HEK293T (cell line): ENCODE results near the gene MBLAC2.

ENCODE experiments used
- CTCF ChIA-PET: fragments of 350-600 bp; formaldehyde crosslinking; extraction: SDS; loops from one replicate; lab custom pipeline; 2021; ENCODE audit warnings: antibody characterized with exemption, inconsistent platforms; lab: Yijun Ruan, JAX
- POLR2A ChIA-PET: fragments of 350-600 bp; formaldehyde crosslinking; extraction: SDS; loops from one replicate; lab custom pipeline; 2020; ENCODE audit warnings: antibody characterized with exemption, inconsistent platforms; lab: Yijun Ruan, JAX
- DNase-seq: peaks from one replicate; pipeline ENCODE4 v3.0.0; 2012; ENCODE audit warnings: mixed read lengths; ENCODE audit errors: extremely low spot score
- ARNT ChIP-seq: fragments of 450-650 bp; IDR thresholded peaks from 2 replicates; pipeline ENCODE4 v1.6.1; 2017; ENCODE audit warnings: mild to moderate bottlenecking
- BHLHE40 ChIP-seq: fragments of 450-650 bp; IDR thresholded peaks from 2 replicates; pipeline ENCODE4 v1.6.1; 2016; ENCODE audit warnings: mild to moderate bottlenecking, moderate library complexity, borderline replicate concordance
- CTBP1 ChIP-seq: fragments of 450-650 bp; IDR thresholded peaks from 2 replicates; pipeline ENCODE4 v1.6.1; 2016; ENCODE audit warnings: borderline replicate concordance
- ELF4 ChIP-seq: fragments of 450-650 bp; IDR thresholded peaks from 2 replicates; pipeline ENCODE4 v1.6.1; 2017; ENCODE audit warnings: antibody characterized with exemption
- FOXA1 ChIP-seq: fragments of 450-650 bp; IDR thresholded peaks from 2 replicates; pipeline ENCODE4 v1.6.1; 2016; ENCODE audit warnings: mild to moderate bottlenecking
- FOXK2 ChIP-seq: fragments of 450-650 bp; IDR thresholded peaks from 2 replicates; pipeline ENCODE4 v1.6.1; 2016; ENCODE audit warnings: mild to moderate bottlenecking
- FOXM1 ChIP-seq: fragments of 450-650 bp; IDR thresholded peaks from 2 replicates; pipeline ENCODE4 v1.6.1; 2017; ENCODE audit warnings: mild to moderate bottlenecking, borderline replicate concordance
- HDGF ChIP-seq: fragments of 450-650 bp; IDR thresholded peaks from 2 replicates; pipeline ENCODE4 v1.6.1; 2017; ENCODE audit warnings: antibody characterized with exemption, borderline replicate concordance
- L3MBTL2 ChIP-seq: fragments of 450-650 bp; conservative IDR thresholded peaks from 2 replicates; pipeline ENCODE4 v1.6.1; 2016; ENCODE audit warnings: mild to moderate bottlenecking
- LEF1 ChIP-seq: fragments of 450-650 bp; IDR thresholded peaks from 2 replicates; pipeline ENCODE4 v1.6.1; 2017; ENCODE audit warnings: mild to moderate bottlenecking, borderline replicate concordance
- NFRKB ChIP-seq: fragments of 450-650 bp; IDR thresholded peaks from 2 replicates; pipeline ENCODE4 v1.6.1; 2016; ENCODE audit warnings: mild to moderate bottlenecking, moderate library complexity
- SP1 ChIP-seq: fragments of 450-650 bp; IDR thresholded peaks from 2 replicates; pipeline ENCODE4 v1.6.1; 2017
- SUZ12 ChIP-seq: fragments of 450-650 bp; IDR thresholded peaks from 2 replicates; pipeline ENCODE4 v1.6.1; 2016; ENCODE audit warnings: mild to moderate bottlenecking
- TARDBP ChIP-seq: fragments of 450-650 bp; IDR thresholded peaks from 2 replicates; pipeline ENCODE4 v1.6.1; 2016
- ZNF384 ChIP-seq: fragments of 450-650 bp; IDR thresholded peaks from 2 replicates; pipeline ENCODE4 v1.6.1; 2016
- TF ChIP-seq, protein P1 (sequence below): fragments of 450-650 bp; IDR thresholded peaks from 2 replicates; pipeline ENCODE4 v1.6.1; 2016

MBLAC2 gene

DNA sequence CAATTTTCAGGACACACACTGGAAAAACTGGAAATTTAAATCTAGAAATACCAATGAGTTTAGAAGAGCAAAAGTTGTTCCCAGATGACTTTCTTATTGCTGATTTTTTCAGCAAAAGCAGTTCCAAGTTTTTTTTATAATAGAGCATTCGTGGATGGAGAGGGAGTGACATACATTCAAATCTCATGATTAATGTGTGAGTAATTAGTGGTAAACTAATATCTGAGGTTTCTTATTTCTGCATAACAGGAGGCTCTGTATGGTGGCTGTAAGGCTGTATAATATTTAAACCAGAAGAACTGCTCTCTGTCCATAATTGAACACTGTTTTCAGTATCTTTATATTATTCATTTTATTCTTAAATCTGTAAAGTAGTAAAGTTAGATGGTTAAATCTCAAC lies 29.0 kb upstream of the MBLAC2 start:
- TF ChIP-seq LEF1 (no peak), TARDBP (no peak)
- no peak for DNase-seq
- POLR2A ChIA-PET: interaction anchor here (1.7 kb wide), 1 partner anchor 29 kb away, joined by 6 read pairs; the partner anchor contains the start of genes MBLAC2 and POLR3G
- CTCF ChIA-PET: interaction anchor here (0.7 kb wide), 1 partner anchor 27 kb away, joined by 3 read pairs; no protein-coding TSS in a partner anchor

DNA sequence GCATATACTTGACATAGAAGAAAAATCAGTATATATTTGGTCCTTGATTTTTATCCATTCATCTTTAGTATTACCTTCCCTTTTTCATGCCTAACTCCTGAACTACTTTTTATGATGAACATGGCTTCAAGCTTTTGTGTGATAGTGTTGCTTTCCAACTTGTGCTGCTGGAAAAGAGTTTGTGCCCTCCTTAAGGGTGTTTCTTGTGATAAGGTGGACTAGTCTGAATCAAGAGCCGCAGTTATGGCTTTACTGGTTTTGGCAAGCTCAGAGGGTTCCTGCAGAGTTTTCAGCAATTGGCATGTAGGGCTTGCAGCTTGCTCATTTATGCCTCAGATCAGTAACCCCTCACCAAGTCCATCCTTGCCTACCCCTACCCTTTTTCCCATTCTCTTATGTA lies 20.6 kb upstream of the MBLAC2 start:
- CTCF ChIA-PET: no interaction called here
- no peak for TF ChIP-seq SUZ12
- TF ChIP-seq, protein P1, sequence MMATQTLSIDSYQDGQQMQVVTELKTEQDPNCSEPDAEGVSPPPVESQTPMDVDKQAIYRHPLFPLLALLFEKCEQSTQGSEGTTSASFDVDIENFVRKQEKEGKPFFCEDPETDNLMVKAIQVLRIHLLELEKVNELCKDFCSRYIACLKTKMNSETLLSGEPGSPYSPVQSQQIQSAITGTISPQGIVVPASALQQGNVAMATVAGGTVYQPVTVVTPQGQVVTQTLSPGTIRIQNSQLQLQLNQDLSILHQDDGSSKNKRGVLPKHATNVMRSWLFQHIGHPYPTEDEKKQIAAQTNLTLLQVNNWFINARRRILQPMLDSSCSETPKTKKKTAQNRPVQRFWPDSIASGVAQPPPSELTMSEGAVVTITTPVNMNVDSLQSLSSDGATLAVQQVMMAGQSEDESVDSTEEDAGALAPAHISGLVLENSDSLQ: no peak
- no peak for TF ChIP-seq TARDBP
- TF ChIP-seq FOXK2: no peak
- TF ChIP-seq FOXM1: no peak
- no peak for TF ChIP-seq NFRKB
- TF ChIP-seq FOXA1: no peak
- TF ChIP-seq BHLHE40: no peak
- POLR2A ChIA-PET: no interaction called here
- no peak for DNase-seq

DNA sequence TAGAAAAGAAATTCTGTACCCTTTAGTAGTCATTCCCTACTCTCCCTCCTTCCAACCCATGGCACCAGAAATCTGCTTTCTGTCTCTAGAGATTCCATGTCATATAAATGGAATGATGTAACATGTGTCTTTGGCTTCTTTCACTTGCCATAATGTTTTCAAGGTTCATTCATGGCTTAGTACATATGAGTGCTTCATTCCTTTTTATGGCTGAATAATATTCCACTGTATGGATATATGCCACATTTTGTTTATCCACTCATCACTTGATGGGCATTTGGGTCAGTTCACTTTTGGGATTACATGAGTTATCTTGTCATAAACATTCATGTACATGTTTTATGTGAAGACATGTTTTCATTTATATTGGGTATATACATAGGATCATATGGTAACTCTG lies 19.5 kb upstream of the MBLAC2 start:
- TF ChIP-seq NFRKB (no peak), L3MBTL2 (no peak), FOXM1 (no peak), TARDBP (no peak), ZNF384 (no peak)
- TF ChIP-seq, protein P1: no peak
- DNase-seq: no peak
- ChIA-PET CTCF (no interaction called here), POLR2A (no interaction called here)

DNA sequence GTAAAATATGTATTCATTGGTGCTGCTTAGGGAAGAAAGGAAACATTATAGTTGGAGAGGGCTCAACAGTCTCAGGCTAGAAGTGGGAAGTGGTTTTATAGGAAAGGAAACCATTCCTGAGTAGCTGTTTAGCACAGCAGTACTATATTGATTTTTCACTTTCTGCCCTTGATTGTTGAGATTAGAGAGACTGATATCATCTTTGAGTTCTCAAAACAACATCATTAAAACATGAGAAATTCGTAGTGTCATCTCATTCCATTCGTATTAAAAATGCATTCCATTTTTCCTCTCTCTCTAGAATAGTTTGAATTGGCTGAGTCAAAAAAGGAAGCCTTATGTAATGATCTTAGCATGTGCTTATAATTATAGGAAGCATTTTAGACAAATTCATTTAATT lies 14.2 kb upstream of the MBLAC2 start:
- TF ChIP-seq ZNF384: no peak
- POLR2A ChIA-PET: no interaction called here
- no peak for DNase-seq
- CTCF ChIA-PET: interaction anchor here (0.8 kb wide), 1 partner anchor 14 kb away, joined by 3 read pairs; the partner anchor contains the start of genes MBLAC2 and POLR3G

DNA sequence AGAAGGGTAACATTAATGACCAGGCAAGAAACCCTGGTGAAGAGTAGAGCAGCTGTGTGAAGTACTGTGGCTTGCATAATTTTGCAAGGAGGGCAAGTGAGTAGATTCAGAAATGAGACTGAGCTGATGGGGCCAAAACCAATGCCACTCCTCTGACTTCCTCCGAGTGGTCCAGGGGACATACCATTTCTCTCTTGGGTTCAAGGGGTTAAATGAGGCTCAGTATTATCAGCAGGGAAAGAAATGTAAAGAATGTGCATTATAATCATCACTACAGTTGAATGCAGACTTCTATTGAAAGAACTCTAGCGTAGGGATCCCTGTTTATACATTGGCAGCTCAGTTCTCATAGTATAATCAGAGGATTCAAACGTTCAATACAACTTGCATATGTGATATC lies 10.0 kb upstream of the MBLAC2 start:
- CTCF ChIA-PET: no interaction called here
- POLR2A ChIA-PET: interaction anchor here (1.4 kb wide), 1 partner anchor 10 kb away, joined by 7 read pairs; the partner anchor contains the start of genes MBLAC2 and POLR3G
- TF ChIP-seq ELF4 (no peak), TARDBP (no peak), ARNT (no peak), SP1 (no peak), CTBP1 (no peak), LEF1 (no peak), ZNF384 (no peak), NFRKB (no peak), FOXM1 (no peak), FOXK2 (no peak), FOXA1 (no peak), L3MBTL2 (no peak), HDGF (no peak), BHLHE40 (no peak)
- TF ChIP-seq, protein P1: no peak
- no peak for DNase-seq

DNA sequence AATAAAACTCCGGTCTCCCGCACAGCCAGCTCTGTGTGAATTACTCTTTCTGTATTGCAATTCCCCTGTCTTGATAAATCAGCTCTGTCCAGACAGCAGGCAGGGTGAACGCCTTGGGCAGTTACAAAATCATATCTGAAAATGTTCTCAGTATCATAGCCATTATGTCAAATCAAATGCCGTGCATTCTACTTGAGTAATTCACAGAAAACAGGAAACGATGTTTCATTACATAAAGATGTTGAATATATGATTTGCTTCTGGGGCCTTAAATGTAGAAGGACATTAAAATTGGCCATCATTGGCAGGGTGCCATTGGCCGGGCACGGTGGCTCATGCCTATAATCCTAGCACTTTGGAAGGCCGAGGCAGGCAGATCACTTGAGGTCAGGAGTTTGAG lies 8.6 kb upstream of the MBLAC2 start:
- ChIA-PET CTCF (no interaction called here), POLR2A (interaction anchor here (1.4 kb wide), 1 partner anchor 9 kb away, joined by 7 read pairs; the partner anchor contains the start of genes MBLAC2 and POLR3G)
- no peak for DNase-seq
- TF ChIP-seq FOXM1: no peak

DNA sequence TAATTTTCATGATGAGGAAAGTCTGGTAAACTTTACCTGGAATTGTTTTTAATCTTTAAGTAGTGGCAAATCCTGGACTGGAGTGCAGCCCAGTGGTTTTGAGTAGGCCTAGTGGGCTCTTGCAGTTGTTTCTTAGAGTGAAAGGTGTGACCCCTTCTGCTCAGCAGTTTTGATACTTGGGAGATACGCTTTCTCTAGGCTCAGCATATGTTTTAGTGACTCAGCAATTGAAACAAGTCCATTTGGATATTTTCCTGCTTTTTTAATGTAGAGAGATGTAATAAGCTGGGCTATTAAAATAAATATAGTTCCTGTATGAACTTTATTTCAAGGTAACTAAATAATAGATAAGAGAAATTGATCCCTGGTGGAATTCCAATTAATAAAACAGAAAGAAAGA lies 6.1 kb upstream of the MBLAC2 start:
- CTCF ChIA-PET: no interaction called here
- DNase-seq: no peak
- POLR2A ChIA-PET: no interaction called here
- no peak for TF ChIP-seq NFRKB
- no peak for TF ChIP-seq ZNF384
- TF ChIP-seq BHLHE40: no peak
- TF ChIP-seq TARDBP: no peak
- no peak for TF ChIP-seq FOXA1
- no peak for TF ChIP-seq SUZ12
- no peak for TF ChIP-seq HDGF
- no peak for TF ChIP-seq FOXK2
- no peak for TF ChIP-seq ELF4
- TF ChIP-seq LEF1: no peak
- TF ChIP-seq SP1: no peak
- TF ChIP-seq ARNT: no peak
- TF ChIP-seq L3MBTL2: no peak
- TF ChIP-seq CTBP1: no peak
- TF ChIP-seq FOXM1: no peak
